ENCODE measurements around the gene TMEM256.

Gene TMEM256

GRCh38 chr17:7437950-7438614 is 34.2 kb upstream of the TMEM256 start:
- H3K4me3 ChIP-seq (ENCODE audit: low read depth, low read length): peak overlapping the region; percentile 27
- no peak for TF ChIP-seq CTCF (IDR thresholded peaks at IDR 0.05; ENCODE audit: low read depth, low read length)
- no peak for DNase-seq (ENCODE audit: low read depth, low spot score)
- in situ Hi-C loops (cut with HindIII; ENCODE audit: low sequenced_read_pairs): no loop called here

- H3K4me3 ChIP-seq (ENCODE audit: low read depth, low read length): peak overlapping the region; percentile 15
- in situ Hi-C loops (cut with HindIII; ENCODE audit: low sequenced_read_pairs): no loop called here
- TF ChIP-seq CTCF (IDR thresholded peaks at IDR 0.05; ENCODE audit: low read depth, low read length): no peak
- DNase-seq (ENCODE audit: low read depth, low spot score): no peak
Observed at GRCh38 chr17:7437369-7437863, 33.5 kb upstream of the TMEM256 start.

GRCh38 chr17:7436556-7437368 is 32.9 kb upstream of the TMEM256 start:
- H3K4me3 ChIP-seq (ENCODE audit: low read depth, low read length): peak overlapping the region; percentile 15
- in situ Hi-C loops (cut with HindIII; ENCODE audit: low sequenced_read_pairs): no loop called here

DNA sequence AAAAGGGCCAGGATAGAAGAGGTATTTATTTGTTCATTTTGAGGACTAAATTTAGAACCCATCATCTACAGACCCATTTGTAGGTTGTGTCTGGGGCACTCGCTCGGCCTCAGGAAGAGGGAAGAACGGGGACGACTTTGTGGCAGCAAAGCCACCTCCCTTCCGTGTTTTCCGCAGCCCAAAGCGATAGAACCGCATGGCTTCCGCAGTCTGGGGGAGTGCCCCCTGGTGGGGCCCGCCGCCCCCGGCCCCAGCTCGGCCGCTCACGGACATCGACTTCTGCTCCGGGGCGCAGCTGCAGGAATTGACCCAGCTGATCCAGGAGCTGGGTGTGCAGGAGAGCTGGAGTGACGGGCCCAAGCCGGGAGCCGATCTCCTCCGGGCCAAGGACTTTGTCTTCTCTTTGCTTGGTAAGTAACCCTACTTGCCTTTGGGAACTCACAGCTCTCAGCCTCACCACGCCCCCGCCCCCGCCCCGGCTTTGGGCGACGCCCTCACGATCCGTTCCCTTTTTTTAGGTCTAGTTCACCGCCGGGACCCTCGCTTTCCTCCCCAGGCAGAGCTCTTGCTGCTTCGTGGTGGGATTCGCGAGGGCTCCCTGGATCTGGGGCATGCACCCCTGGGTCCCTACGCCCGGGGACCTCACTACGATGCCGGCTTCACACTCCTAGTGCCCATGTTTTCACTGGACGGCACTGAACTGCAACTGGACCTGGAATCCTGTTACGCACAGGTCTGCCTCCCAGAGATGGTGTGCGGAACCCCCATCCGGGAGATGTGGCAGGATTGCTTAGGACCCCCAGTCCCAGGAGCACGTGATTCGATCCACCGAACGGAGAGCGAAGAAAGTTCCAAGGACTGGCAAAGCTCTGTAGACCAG is 32.0 kb upstream of the TMEM256 start:
- peak overlapping the region; percentile 40 for H3K4me3 ChIP-seq (ENCODE audit: low read depth, low read length)
- in situ Hi-C loops (cut with HindIII; ENCODE audit: low sequenced_read_pairs): no loop called here
- no peak for DNase-seq (ENCODE audit: low read depth, low spot score)
- peak; percentile 23 for TF ChIP-seq CTCF (IDR thresholded peaks at IDR 0.05; ENCODE audit: low read depth, low read length)

More at GRCh38 chr17:7436556-7437368, 32.9 kb upstream of the TMEM256 start:
- DNase-seq (ENCODE audit: low read depth, low spot score): peak; percentile 65
- peak; percentile 63 for TF ChIP-seq CTCF (IDR thresholded peaks at IDR 0.05; ENCODE audit: low read depth, low read length)

- no peak overlapping the region for H3K4me3 ChIP-seq (ENCODE audit: low read depth, low read length)
- no peak for DNase-seq (ENCODE audit: low read depth, low spot score)
- no peak for TF ChIP-seq CTCF (IDR thresholded peaks at IDR 0.05; ENCODE audit: low read depth, low read length)
- in situ Hi-C loops (cut with HindIII; ENCODE audit: low sequenced_read_pairs): no loop called here
Observed at GRCh38 chr17:7432296-7432695, 28.4 kb upstream of the TMEM256 start.

DNA sequence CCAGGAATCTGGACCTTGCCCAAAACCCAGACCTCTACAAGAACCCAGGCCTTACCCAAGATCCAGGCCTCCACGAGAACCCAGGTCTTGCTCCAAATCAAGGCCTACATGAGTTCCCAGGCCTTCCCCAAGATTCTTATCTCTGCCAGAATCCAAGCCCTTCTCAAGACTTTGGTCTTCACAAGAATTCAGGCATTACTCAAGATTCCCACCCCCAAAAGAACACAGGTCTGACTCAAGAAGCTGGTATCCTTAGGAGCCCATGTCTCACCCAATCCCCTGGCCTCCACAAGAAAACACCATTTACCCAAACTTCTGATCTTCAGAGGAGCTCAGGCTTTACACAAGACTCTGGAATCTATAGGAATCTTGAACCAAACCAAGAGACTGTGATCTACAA is 27.3 kb upstream of the TMEM256 start:
- in situ Hi-C loops (cut with HindIII; ENCODE audit: low sequenced_read_pairs): no loop called here
- no peak for TF ChIP-seq CTCF (IDR thresholded peaks at IDR 0.05; ENCODE audit: low read depth, low read length)
- no peak for DNase-seq (ENCODE audit: low read depth, low spot score)
- no peak overlapping the region for H3K4me3 ChIP-seq (ENCODE audit: low read depth, low read length)

All from astrocyte of the spinal cord (primary cell).